AG04450 (cell line): ENCODE data around the gene GMPR2. TPM values are rescaled to one million over a fixed set of nuclear protein-coding genes. Genes with fewer than 3 reads are reported as not detected.

Experiments used
- CTCF ChIA-PET: fragments of 300-600, 350-600 bp; formaldehyde crosslinking; extraction: SDS; loops from one replicate; lab custom pipeline; 2022; ENCODE audit warnings: antibody characterized with exemption, inconsistent platforms; lab: Charles Lee
- POLR2A ChIA-PET: fragments of 350-600 bp; formaldehyde crosslinking; extraction: SDS; loops from one replicate; lab custom pipeline; 2021; ENCODE audit warnings: antibody characterized with exemption, inconsistent platforms; lab: Yijun Ruan, JAX
- DNase-seq: peaks from one replicate; pipeline ENCODE4 v3.0.0-alpha.2; 2011; ENCODE audit warnings: low read depth, low spot score
- H3K27ac ChIP-seq: one replicate; pipeline ENCODE4 v1.5.1; 2012; ENCODE audit warnings: low read depth, low read length, control low read depth
- H3K27me3 ChIP-seq: one replicate; pipeline ENCODE4 v1.6.0; 2012; ENCODE audit warnings: low read length; ENCODE audit not compliant: control insufficient read depth, insufficient read depth
- H3K4me3 ChIP-seq: 2 replicates; pipeline ENCODE4 v1.5.1; 2011; ENCODE audit warnings: mild to moderate bottlenecking, low read depth, low read length, control low read depth
- H3K9me3 ChIP-seq: 2 replicates; pipeline ENCODE4 v1.5.1; 2012; ENCODE audit warnings: low read length; ENCODE audit not compliant: control insufficient read depth, insufficient read depth
- CTCF ChIP-seq: IDR thresholded peaks from 2 replicates; pipeline ENCODE4 v1.5.1; 2011; ENCODE audit warnings: low read depth, low read length, control low read depth, inconsistent platforms
- polyA plus RNA-seq: library from polyadenylated mRNA; depleted of rRNA; stranded (reverse); fragments of >200 nt; gene quantifications from 2 replicates; pipeline ENCODE4 v1.2.3, GENCODE V29; 2011

The GMPR2 gene
- polyA plus RNA-seq, 1 experiment, result 89.2 TPM

GRCh38 chr14:24250354-24250753, 17.6 kb downstream of the GMPR2 start:
- no peaks in the 10 kb centered on the region for H3K9me3 ChIP-seq
- no peak for TF ChIP-seq CTCF
- ChIA-PET CTCF (interaction anchor here (1.0 to 2.3 kb wide), 3 partner anchors 8 to 182 kb away, joined by 3 to 17 read pairs (median 13); partner anchors contain the start of gene TINF2), POLR2A (no interaction called here)
- H3K4me3 ChIP-seq, result no peak overlapping the region
- no peak for DNase-seq
- H3K27me3 ChIP-seq, result no peaks in the 10 kb centered on the region
- H3K27ac ChIP-seq, result no peak overlapping the region

DNA sequence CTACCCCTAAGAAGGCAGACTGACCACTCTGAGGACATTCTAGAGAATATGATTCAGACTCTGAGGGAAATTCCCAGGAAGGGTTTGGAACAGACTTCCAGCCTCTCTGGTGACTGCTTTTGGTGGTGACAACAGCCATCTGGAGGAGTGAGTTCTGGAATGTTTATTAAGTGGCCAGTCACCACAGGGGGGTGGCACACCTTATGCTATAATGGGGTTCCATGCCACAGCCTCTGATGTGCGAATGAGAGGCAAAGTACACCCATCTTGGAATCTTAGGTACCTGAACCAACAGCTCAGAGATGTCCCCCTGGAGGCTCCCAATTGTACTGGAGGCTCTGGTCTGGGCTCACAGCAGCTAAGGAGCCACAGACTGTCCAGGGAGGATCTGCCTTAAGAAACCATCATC, 19.2 kb downstream of the GMPR2 start:
- CTCF ChIA-PET, result interaction anchor here (0.9 to 2.3 kb wide), 7 partner anchors 9 to 185 kb away, joined by 3 to 17 read pairs (median 3); partner anchors contain the start of genes CIDEB and TINF2
- POLR2A ChIA-PET, result interaction anchor here (1.2 to 3.0 kb wide), 3 partner anchors 9 to 19 kb away, joined by 3 to 11 read pairs (median 8); partner anchors contain the start of genes RABGGTA and TINF2

GRCh38 chr14:24252289-24253124, 19.8 kb downstream of the GMPR2 start:
- ChIA-PET POLR2A (interaction anchor here (1.4 to 3.0 kb wide), 2 partner anchors 10 to 19 kb away, joined by 8 to 11 read pairs; partner anchors contain the start of genes RABGGTA and TINF2), CTCF (interaction anchor here (0.5 to 2.3 kb wide), 8 partner anchors 10 to 184 kb away, joined by 3 to 17 read pairs (median 4); partner anchors contain the start of genes CIDEB and TINF2)
- no peak overlapping the region for H3K4me3 ChIP-seq
- H3K27ac ChIP-seq, result peak overlapping the region; percentile 21
- TF ChIP-seq CTCF, result no peak
- H3K9me3 ChIP-seq, result no peaks in the 10 kb centered on the region
- no peak for DNase-seq
- H3K27me3 ChIP-seq, result no peaks in the 10 kb centered on the region

More for the DNA sequence above, 19.2 kb downstream of the GMPR2 start:
- Histone ChIP-seq H3K9me3 (no peaks in the 10 kb centered on the region), H3K27me3 (no peaks in the 10 kb centered on the region), H3K27ac (peak overlapping the region; percentile 52), H3K4me3 (no peak overlapping the region)
- peak; percentile 16; the same call in 1 of the 2 replicates for TF ChIP-seq CTCF
- DNase-seq, result no peak

- Histone ChIP-seq H3K27ac (no peak overlapping the region), H3K9me3 (no peaks in the 10 kb centered on the region), H3K4me3 (no peak overlapping the region), H3K27me3 (no peaks in the 10 kb centered on the region)
- no peak for TF ChIP-seq CTCF
- CTCF ChIA-PET, result interaction anchor here (1.6 kb wide), 1 partner anchor 11 kb away, joined by 5 read pairs; the partner anchor contains the start of gene TINF2
- DNase-seq, result no peak
- POLR2A ChIA-PET, result no interaction called here
Observed at GRCh38 chr14:24253936-24254335, 21.2 kb downstream of the GMPR2 start.
